ENCODE measurements around the gene PYCARD. TPM values are rescaled to one million over a fixed set of nuclear protein-coding genes. Genes with fewer than 3 reads are reported as not detected.
A peak's percentile ranks its signal among the peaks of the same experiment; 100 is the strongest.
"Not testable (repeated sequence)": the region's sequence is repeated elsewhere in the genome, so short reads cannot be mapped to it uniquely, and the experiment has no call there.

The PYCARD gene
- 123 and 141 TPM in 2 replicates for total RNA-seq (2014; rRNA removed; shearing (Covaris generic))
- 93.8 and 146 TPM in 2 replicates for polyA plus RNA-seq (2015; cell fraction: cytosol; rRNA removed)
- polyA plus RNA-seq (2015; cell fraction: nucleus; rRNA removed): 10.1 and 22.8 TPM in 2 replicates

GRCh38 chr16:31202414-31203375 lies at the start of gene PYCARD:
Gene PYCARD, minus strand, starts transcription at chr16:31202760. Its CDS starts 70 bp downstream, at chr16:31202690.
- in situ Hi-C loops (cut with HindIII; ENCODE audit: low pct_unique_long_range_greater_than_20kb, low sequenced_read_pairs): no loop called here
- DNase-seq (ENCODE audit: low read depth, low spot score): no peak

GRCh38 chr16:31251435-31251834 lies 48.9 kb upstream of the PYCARD start:
- in situ Hi-C loops (cut with HindIII; ENCODE audit: low pct_unique_long_range_greater_than_20kb, low sequenced_read_pairs): no loop called here
- no peak for DNase-seq (ENCODE audit: low read depth, low spot score)

- in situ Hi-C loops (cut with HindIII; ENCODE audit: low pct_unique_long_range_greater_than_20kb, low sequenced_read_pairs): no loop called here
- no peak for DNase-seq (ENCODE audit: low read depth, low spot score)
Measured at GRCh38 chr16:31250782-31251384, 48.3 kb upstream of the PYCARD start.

GRCh38 chr16:31248344-31248743 lies 45.8 kb upstream of the PYCARD start:
- in situ Hi-C loops (cut with HindIII; ENCODE audit: low pct_unique_long_range_greater_than_20kb, low sequenced_read_pairs): no loop called here
- DNase-seq (ENCODE audit: low read depth, low spot score): peak; percentile 99

- in situ Hi-C loops (cut with HindIII; ENCODE audit: low pct_unique_long_range_greater_than_20kb, low sequenced_read_pairs): no loop called here
- no peak for DNase-seq (ENCODE audit: low read depth, low spot score)
Measured at GRCh38 chr16:31246296-31246695, 43.7 kb upstream of the PYCARD start.

GRCh38 chr16:31245598-31245997 lies 43.0 kb upstream of the PYCARD start:
- in situ Hi-C loops (cut with HindIII; ENCODE audit: low pct_unique_long_range_greater_than_20kb, low sequenced_read_pairs); DNase-seq (ENCODE audit: low read depth, low spot score): not testable (repeated sequence)

GRCh38 chr16:31243734-31244670 lies 41.4 kb upstream of the PYCARD start:
- no peak for DNase-seq (ENCODE audit: low read depth, low spot score)
- in situ Hi-C loops (cut with HindIII; ENCODE audit: low pct_unique_long_range_greater_than_20kb, low sequenced_read_pairs): no loop called here

- peak; percentile 20 for DNase-seq (ENCODE audit: low read depth, low spot score)
- in situ Hi-C loops (cut with HindIII; ENCODE audit: low pct_unique_long_range_greater_than_20kb, low sequenced_read_pairs): no loop called here
Measured at GRCh38 chr16:31242206-31242605, 39.6 kb upstream of the PYCARD start.

GRCh38 chr16:31238041-31238440 lies 35.5 kb upstream of the PYCARD start:
- in situ Hi-C loops (cut with HindIII; ENCODE audit: low pct_unique_long_range_greater_than_20kb, low sequenced_read_pairs): no loop called here

GRCh38 chr16:31229501-31229900 lies 26.9 kb upstream of the PYCARD start:
- DNase-seq (ENCODE audit: low read depth, low spot score): no peak
- in situ Hi-C loops (cut with HindIII; ENCODE audit: low pct_unique_long_range_greater_than_20kb, low sequenced_read_pairs): no loop called here

More at GRCh38 chr16:31238041-31238440, 35.5 kb upstream of the PYCARD start:
- no peak for DNase-seq (ENCODE audit: low read depth, low spot score)

GRCh38 chr16:31228206-31228605 lies 25.6 kb upstream of the PYCARD start:
- no peak for DNase-seq (ENCODE audit: low read depth, low spot score)
- in situ Hi-C loops (cut with HindIII; ENCODE audit: low pct_unique_long_range_greater_than_20kb, low sequenced_read_pairs): no loop called here

- in situ Hi-C loops (cut with HindIII; ENCODE audit: low pct_unique_long_range_greater_than_20kb, low sequenced_read_pairs): no loop called here
- no peak for DNase-seq (ENCODE audit: low read depth, low spot score)
Measured at GRCh38 chr16:31225193-31225592, 22.6 kb upstream of the PYCARD start.

GRCh38 chr16:31224092-31224955 lies 21.8 kb upstream of the PYCARD start:
- DNase-seq (ENCODE audit: low read depth, low spot score): no peak
- in situ Hi-C loops (cut with HindIII; ENCODE audit: low pct_unique_long_range_greater_than_20kb, low sequenced_read_pairs): no loop called here

GRCh38 chr16:31223044-31223443 lies 20.5 kb upstream of the PYCARD start:
- in situ Hi-C loops (cut with HindIII; ENCODE audit: low pct_unique_long_range_greater_than_20kb, low sequenced_read_pairs): no loop called here
- DNase-seq (ENCODE audit: low read depth, low spot score): no peak

GRCh38 chr16:31221357-31222160 lies 19.0 kb upstream of the PYCARD start:
- peak; percentile 43 for DNase-seq (ENCODE audit: low read depth, low spot score)
- in situ Hi-C loops (cut with HindIII; ENCODE audit: low pct_unique_long_range_greater_than_20kb, low sequenced_read_pairs): no loop called here

- DNase-seq (ENCODE audit: low read depth, low spot score): no peak
- in situ Hi-C loops (cut with HindIII; ENCODE audit: low pct_unique_long_range_greater_than_20kb, low sequenced_read_pairs): no loop called here
Measured at GRCh38 chr16:31219154-31219741, 16.7 kb upstream of the PYCARD start.

Measured in SK-MEL-5 (cell line).